ENCODE results near the gene PSMC3IP.

The PSMC3IP gene

GRCh38 chr17:42548070-42548837, 29.3 kb downstream of the PSMC3IP start:
- ChIA-PET POLR2A (interaction anchor here (0.6 to 2.0 kb wide), 9 partner anchors 12 to 744 kb away, joined by 3 to 20 read pairs (median 4); partner anchors contain the start of genes CAVIN1, MLX, NAGLU and PSMC3IP), CTCF (interaction anchor here (0.6 to 4.3 kb wide), 16 partner anchors 11 to 226 kb away, joined by 3 to 19 read pairs (median 4); partner anchors contain the start of genes COASY and NAGLU)
- peaks cover 4 to 17% of the 10 kb centered on the region in 2 experiments; a peak in 2 of 3 replicates for H3K36me3 ChIP-seq (ENCODE audit: control insufficient read depth in 2 of 2, insufficient read depth in 1 of 2, low read length in 2 of 2)
- peaks cover 4% of the 10 kb centered on the region; the same call in 1 of the 2 replicates for H3K4me1 ChIP-seq (ENCODE audit: control insufficient read depth, insufficient read depth, low read length)
- H3K4me3 ChIP-seq (ENCODE audit: low read depth, low read length), result peak overlapping the region; percentile 38
- peak overlapping the region; percentile 37; the same call in 1 of the 2 replicates for H3K27ac ChIP-seq (ENCODE audit: extremely low read depth, low read depth, low read length)
- TF ChIP-seq ZFP41 (tag by site-specific recombination; IDR thresholded peaks at IDR 0.05; ENCODE audit: borderline replicate concordance) (no peak), ZNF785 (tag by site-specific recombination; IDR thresholded peaks at IDR 0.05) (no peak), PRDM1 (tag by site-specific recombination; IDR thresholded peaks at IDR 0.05) (no peak), ZNF350 (tag by site-specific recombination; IDR thresholded peaks at IDR 0.05) (no peak), ZNF426 (tag by site-specific recombination; IDR thresholded peaks at IDR 0.05) (no peak), ZNF704 (tag by site-specific recombination; IDR thresholded peaks at IDR 0.05) (no peak), KLF16 (tag by site-specific recombination; IDR thresholded peaks at IDR 0.05) (no peak), ZNF677 (tag by site-specific recombination; IDR thresholded peaks at IDR 0.05) (no peak), MEIS1 (CRISPR knock-in tag; IDR thresholded peaks at IDR 0.05; ENCODE audit: borderline replicate concordance) (no peak), OVOL3 (tag by site-specific recombination; IDR thresholded peaks at IDR 0.05) (no peak), MZF1 (tag by site-specific recombination; IDR thresholded peaks at IDR 0.05; ENCODE audit: borderline replicate concordance) (no peak), GLIS2 (tag by site-specific recombination; IDR thresholded peaks at IDR 0.05) (no peak), MYNN (tag by site-specific recombination; IDR thresholded peaks at IDR 0.05; ENCODE audit: borderline replicate concordance) (no peak), ZNF560 (tag by site-specific recombination; IDR thresholded peaks at IDR 0.05; ENCODE audit: borderline replicate concordance) (no peak), ZNF660 (tag by site-specific recombination; IDR thresholded peaks at IDR 0.05) (no peak), ZBTB6 (tag by site-specific recombination; IDR thresholded peaks at IDR 0.05) (no peak), ZNF366 (tag by site-specific recombination; conservative IDR thresholded peaks at IDR 0.05) (no peak)
- TF ChIP-seq, protein P1, sequence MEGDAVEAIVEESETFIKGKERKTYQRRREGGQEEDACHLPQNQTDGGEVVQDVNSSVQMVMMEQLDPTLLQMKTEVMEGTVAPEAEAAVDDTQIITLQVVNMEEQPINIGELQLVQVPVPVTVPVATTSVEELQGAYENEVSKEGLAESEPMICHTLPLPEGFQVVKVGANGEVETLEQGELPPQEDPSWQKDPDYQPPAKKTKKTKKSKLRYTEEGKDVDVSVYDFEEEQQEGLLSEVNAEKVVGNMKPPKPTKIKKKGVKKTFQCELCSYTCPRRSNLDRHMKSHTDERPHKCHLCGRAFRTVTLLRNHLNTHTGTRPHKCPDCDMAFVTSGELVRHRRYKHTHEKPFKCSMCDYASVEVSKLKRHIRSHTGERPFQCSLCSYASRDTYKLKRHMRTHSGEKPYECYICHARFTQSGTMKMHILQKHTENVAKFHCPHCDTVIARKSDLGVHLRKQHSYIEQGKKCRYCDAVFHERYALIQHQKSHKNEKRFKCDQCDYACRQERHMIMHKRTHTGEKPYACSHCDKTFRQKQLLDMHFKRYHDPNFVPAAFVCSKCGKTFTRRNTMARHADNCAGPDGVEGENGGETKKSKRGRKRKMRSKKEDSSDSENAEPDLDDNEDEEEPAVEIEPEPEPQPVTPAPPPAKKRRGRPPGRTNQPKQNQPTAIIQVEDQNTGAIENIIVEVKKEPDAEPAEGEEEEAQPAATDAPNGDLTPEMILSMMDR (tag by site-specific recombination; IDR thresholded peaks at IDR 0.05), result no peak
- TF ChIP-seq, protein P2, sequence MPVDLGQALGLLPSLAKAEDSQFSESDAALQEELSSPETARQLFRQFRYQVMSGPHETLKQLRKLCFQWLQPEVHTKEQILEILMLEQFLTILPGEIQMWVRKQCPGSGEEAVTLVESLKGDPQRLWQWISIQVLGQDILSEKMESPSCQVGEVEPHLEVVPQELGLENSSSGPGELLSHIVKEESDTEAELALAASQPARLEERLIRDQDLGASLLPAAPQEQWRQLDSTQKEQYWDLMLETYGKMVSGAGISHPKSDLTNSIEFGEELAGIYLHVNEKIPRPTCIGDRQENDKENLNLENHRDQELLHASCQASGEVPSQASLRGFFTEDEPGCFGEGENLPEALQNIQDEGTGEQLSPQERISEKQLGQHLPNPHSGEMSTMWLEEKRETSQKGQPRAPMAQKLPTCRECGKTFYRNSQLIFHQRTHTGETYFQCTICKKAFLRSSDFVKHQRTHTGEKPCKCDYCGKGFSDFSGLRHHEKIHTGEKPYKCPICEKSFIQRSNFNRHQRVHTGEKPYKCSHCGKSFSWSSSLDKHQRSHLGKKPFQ (tag by site-specific recombination; IDR thresholded peaks at IDR 0.05), result no peak
- TF ChIP-seq, protein P3, sequence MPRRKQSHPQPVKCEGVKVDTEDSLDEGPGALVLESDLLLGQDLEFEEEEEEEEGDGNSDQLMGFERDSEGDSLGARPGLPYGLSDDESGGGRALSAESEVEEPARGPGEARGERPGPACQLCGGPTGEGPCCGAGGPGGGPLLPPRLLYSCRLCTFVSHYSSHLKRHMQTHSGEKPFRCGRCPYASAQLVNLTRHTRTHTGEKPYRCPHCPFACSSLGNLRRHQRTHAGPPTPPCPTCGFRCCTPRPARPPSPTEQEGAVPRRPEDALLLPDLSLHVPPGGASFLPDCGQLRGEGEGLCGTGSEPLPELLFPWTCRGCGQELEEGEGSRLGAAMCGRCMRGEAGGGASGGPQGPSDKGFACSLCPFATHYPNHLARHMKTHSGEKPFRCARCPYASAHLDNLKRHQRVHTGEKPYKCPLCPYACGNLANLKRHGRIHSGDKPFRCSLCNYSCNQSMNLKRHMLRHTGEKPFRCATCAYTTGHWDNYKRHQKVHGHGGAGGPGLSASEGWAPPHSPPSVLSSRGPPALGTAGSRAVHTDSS (tag by site-specific recombination; IDR thresholded peaks at IDR 0.05), result no peak
- H3K9me3 ChIP-seq (ENCODE audit: control insufficient read depth, insufficient read depth, low read depth, low read length), result no peaks in the 10 kb centered on the region
